ENCODE measurements around the gene GPX3.

Gene GPX3

DNA sequence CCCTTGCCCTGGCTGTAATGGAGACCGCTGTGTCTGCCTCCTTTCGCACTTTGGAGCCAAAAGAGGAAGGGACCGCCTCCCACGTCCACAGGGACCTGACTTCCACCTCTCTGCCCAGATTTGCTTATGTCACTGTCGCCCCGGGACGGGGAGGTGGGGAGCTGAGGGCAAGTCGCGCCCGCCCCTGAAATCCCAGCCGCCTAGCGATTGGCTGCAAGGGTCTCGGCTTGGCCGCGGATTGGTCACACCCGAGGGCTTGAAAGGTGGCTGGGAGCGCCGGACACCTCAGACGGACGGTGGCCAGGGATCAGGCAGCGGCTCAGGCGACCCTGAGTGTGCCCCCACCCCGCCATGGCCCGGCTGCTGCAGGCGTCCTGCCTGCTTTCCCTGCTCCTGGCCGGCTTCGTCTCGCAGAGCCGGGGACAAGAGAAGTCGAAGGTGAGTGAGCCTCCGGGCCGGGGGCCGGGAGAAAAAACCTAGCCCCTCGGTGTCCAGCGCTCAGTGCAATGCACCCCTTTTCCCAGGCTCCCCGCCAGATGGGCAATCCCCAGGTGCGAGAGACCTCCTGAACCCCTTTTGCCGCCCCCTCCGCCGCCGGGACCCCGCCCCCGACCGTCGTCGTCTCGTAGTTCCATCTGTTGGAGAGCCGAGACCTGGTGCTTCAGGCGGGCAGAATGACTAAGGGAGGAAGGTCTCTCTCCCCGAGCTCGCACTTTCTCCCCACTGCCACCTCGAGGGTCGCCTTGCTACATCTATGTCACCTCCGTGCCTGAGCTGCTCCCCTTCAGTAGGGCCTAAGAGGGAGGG is at the start of gene GPX3:
Gene GPX3, plus strand, starts transcription at position 288 of the 807 bp plus-strand sequence. Its CDS starts 64 bp downstream, at position 352.
- no peak for DNase-seq (ENCODE audit: low read depth)

- DNase-seq (ENCODE audit: low read depth), result no peak
These were observed 41.8 kb upstream of the GPX3 start for GRCh38 chr5:150978590-150978989.

- no peak for DNase-seq (ENCODE audit: low read depth)
These were observed 32.6 kb upstream of the GPX3 start for GRCh38 chr5:150987746-150988145.

GRCh38 chr5:150989695-150990094 is 30.7 kb upstream of the GPX3 start:
- no peak for DNase-seq (ENCODE audit: low read depth)

- DNase-seq (ENCODE audit: low read depth), result no peak
These were observed 27.7 kb upstream of the GPX3 start for GRCh38 chr5:150992705-150993104.

DNA sequence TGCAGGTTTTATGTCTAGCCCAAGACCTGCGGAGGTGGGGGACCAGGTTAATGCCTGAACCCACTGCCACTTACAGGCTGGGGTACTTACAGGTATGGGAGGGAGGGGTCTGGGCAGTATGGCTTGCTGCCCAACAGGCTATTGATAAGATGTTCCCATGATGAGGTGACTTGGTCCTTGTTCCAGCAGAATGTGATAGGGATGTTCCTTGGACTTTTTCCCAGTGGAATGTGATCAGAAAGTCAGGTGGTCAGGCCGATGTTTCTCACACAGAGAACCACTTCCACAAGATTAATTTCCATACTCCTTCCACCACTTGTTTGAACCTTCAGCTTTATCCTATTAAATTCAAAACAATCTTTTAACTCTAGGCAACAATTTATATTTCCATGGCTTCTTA is 27.0 kb upstream of the GPX3 start:
- DNase-seq (ENCODE audit: low read depth), result no peak

GRCh38 chr5:150993826-150994412 is 26.5 kb upstream of the GPX3 start:
- no peak for DNase-seq (ENCODE audit: low read depth)

DNA sequence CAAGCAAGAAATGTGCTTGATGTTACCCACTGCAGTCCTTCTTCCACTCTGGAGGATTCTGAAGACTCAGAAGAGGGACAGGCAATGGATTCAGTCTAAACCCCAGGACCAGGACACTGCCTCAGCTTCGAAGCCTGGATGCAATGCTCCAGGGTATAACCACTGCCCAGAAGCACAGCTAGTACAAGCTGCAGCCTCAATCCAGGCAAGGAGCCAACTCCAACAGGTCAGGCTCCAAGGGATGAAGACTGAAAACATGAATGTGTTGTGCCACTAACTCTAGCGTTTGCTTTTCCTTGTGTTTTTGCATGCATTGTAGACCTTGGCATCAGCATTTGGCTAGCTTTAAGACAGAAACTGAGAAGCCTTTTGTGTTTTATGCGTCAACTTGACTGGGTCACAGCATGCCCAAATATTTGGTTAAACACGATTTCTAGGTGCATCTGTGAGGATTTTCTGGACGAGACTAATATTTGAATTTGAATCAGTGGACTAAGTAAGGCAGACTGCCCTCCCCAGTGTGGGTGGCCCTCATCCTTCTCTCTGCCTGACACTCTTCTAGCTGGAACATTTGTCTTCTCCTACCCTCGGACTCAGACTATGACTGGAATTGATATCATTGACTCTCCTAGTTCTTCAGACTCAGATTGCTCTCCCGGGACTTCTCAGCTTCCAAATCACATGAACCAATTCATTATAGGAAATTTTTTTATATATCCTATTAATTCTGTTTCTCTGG is 20.5 kb upstream of the GPX3 start:
- DNase-seq (ENCODE audit: low read depth), result no peak

DNA sequence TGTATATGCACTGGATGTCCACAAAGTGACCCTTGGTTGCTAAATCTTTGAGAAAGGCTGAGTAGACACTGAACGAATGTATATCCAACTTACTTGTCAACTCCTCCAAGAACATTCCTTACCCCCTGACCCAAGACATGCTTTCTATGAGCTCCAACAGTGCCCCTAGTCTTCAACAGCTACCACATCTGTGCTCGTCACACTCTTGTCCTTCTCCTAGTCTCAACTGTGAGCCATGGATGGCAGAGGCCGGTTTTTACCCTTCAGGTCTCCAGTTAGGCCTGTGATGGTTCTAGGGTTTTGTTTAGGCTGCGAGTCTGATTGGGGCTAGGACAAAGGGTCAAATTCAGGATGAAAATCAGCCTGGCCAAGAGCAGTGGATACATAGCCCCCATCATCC is 19.0 kb upstream of the GPX3 start:
- DNase-seq (ENCODE audit: low read depth), result no peak

DNA sequence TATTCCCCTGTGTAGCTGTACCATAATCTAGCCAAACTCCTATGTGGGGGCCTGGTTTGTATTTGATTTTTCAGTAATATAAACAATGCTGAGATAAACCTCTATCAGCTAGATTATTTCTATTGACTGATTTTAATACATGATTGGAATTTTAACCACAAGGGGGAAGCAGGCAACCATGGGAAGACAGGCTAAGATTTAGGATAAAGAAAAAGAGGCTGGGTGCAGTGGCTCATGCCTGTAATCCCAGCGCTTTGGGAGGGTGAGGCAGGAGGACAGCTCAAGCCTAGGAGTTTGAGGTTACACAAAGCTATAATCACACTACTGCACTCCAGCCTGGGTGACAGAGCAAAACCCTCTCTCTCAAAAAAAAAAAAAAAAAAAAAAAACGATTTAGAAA is 18.1 kb upstream of the GPX3 start:
- DNase-seq (ENCODE audit: low read depth), result no peak

DNA sequence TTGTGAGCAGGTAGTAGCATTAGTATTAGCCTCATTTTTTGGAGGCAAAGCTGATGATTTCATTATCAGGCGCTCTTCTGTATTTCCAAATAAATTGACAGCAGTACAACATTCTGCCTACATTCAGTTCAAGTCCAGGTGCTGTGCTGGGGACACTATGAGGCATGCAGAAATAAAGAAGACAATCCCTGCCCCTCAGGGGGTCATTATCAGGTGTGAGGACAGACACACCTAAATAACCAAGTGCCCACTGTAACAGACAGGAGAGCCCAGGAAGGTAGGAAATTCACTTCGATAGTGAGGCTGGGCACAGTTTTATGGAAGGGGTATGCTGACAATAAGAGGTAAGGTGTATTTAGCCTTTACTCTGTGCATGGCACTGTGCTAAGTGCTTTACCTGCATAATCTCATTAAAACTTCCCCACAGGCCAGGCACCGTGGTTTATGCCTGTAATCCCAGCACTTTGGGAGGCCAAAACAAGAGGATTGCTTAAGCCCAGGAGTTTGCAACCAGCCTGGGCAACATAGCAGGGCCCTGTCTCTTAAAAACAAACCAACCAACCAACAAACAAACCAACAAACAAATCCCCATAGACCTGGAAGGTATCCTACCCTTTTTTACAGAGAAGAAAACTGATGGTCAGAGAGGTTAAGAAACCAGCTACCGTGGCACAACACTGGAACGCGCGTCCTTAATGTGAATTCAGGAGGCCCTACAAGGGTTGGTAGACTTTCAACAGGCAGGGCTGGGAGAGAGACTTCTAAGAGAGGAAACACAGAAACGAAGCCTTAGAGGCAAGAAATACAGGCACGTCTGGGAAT is 17.5 kb upstream of the GPX3 start:
- DNase-seq (ENCODE audit: low read depth), result no peak

- no peak for DNase-seq (ENCODE audit: low read depth)
These were observed 16.9 kb upstream of the GPX3 start for GRCh38 chr5:151003503-151003860.

DNA sequence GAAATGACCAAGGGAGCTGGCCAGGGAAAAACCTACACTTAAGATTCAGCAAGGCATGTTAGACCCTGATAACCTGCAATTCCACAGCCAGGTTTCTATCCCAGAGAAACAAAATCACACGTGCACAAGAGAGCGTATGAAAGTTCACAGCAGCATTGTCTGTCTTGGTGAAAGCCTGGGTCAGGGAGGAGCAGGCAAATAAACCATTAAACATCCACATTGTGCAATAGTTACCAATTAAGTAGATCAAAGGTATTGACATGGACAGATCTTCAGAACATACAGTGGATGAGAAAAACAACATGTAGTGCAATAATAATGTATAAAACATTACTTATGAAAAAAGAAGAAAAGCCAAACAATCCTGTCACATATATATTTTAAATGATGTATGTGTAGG is 15.9 kb upstream of the GPX3 start:
- DNase-seq (ENCODE audit: low read depth), result no peak

DNA sequence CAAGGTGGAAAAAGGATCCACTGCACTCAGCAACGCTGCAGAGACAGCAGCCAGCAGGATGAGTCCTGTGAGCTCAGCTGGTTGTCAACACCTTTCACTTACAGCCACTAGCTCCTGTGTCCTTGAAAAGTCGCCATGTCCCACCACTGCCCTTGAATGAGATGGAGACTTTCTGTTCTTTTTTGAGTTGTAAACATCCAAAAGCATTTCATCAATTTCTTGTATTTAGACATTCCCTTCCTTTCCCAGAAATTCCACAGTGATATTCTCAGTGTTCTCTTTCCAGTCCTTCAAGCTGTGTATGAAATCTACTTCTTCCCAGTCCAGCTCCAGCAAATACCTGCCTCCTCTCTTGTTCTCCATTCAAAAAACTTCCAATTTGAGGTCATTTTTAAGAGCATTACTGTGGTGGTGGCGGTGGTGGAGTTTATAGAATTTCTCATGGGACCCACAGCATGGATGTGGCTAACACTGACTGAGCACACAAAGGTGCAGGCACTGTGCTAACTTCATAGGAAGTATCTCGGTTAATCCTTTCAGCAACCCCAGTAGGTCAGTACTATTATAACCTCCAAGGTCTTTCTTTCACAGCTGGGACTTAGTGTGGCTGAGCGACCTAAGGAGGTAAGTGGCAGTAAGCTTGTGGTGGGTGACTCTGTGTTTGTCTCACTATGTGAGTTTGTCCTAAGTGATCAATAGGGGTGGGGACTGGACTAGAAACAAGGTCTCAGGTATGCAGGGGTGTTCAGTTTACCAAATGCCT is 15.0 kb upstream of the GPX3 start:
- no peak for DNase-seq (ENCODE audit: low read depth)

DNA sequence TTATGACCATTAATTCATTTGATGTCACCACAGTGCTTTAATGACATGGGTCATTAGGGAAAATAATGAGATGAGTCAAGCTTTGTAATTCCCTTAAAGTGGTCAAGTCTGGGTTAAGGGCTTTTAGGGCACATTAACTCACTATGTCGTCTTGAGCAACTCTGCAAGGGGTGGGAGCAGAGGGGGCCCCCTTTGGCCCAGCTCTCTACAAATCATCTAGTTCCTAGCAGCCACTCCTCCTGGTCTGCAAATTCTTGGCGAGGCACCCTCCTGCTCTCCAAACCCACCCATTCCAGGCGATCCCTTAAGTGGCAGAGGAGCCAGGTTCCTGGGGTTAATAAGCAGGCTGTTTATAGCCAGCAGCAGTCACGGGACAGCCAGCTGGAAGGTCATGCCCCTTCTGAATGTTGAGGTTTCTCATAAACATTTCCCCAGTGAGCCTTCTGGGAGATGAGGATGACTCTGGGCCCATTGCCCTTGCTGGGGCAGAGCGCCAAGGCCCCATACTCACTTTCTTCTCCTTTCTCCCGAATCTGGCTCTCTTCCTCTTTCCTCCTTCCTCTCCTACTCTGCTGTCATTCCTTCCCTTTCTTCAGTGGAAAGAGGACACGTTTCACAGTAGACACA is 14.3 kb upstream of the GPX3 start:
- DNase-seq (ENCODE audit: low read depth), result no peak

DNA sequence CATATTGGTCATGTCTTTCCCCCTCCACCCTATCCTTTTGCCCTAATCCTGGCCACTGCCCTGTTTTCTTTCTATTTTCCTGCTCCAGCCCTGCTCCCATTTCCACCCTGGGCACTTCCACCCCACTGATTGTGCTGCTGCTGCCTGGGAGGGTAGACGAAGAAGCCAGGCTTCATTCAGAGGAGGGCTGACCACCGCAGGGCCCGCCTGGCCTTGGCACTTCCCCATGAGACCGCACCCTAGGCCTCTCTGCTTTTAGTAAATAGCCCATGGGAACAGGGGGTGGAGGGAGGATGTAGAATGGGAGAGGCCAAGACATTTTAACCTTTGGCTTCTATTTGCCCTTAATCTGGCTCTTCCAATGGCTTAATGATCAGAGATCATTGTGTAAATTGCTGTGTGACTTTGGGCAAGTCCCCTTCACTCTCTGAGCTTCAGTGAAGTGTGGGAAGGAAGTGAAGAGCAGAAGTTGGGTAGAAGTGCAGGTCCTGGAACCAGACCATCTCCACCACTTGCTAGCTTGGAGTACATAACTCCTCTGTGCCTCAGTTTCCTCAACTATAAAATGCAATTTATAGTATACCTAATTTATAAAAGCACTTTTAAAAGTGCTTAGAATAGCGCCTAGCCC is 13.6 kb upstream of the GPX3 start:
- DNase-seq (ENCODE audit: low read depth), result no peak

- DNase-seq (ENCODE audit: low read depth), result no peak
These were observed 12.8 kb upstream of the GPX3 start for GRCh38 chr5:151007430-151008209.

DNA sequence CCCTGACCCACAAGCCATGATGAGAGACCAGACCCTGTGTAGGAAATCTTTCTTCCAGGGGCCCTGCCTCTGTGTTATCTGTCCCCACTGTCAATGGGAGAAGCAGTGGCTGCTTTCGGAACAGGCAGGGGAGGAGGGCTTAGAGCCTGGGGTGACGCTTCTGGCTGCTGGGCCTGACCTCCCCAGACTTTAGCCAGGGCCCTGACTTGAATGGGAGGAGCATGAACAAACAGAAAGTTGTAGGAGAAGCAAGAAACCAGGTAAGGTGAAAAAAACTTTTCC is 12.2 kb upstream of the GPX3 start:
- no peak for DNase-seq (ENCODE audit: low read depth)

DNA sequence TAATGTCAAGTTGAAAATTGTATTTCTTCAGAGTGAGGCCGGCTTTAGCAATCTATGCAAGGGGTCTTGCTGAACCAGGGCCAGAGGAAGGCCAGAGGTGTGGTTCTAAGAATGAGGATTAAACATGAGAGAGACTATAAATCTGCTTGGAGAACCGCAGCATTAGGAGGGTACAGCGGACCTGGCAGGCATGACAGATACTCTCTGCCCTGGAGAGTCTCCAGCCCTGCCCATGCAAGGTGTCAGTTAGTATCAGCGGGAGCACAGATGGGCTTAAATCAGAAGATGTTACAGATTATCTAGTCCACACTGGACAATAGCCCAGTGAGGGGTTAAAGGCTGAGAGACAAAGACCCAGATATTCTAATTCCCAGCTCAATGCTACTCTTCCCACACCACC is 11.5 kb upstream of the GPX3 start:
- DNase-seq (ENCODE audit: low read depth), result no peak

DNA sequence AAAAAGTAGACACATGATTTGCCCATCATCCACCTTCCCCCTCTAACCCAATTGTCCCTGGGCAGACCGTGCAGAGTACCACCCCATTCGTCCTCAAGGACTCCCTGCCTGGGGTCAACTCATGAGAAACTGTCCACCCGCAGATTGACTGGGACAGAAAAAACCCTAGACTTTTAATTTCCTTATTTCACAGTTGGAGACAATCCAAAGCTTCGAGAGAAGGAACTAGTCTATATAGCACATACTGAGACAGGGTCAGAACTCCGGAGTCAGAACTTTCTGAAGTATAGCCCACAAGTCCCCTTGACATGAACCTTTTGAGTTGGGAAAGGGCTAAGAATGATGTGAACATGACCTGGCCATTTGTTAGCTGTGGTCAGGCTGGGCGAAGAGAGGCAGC is 7.5 kb upstream of the GPX3 start:
- DNase-seq (ENCODE audit: low read depth), result no peak

All from CMK (cell line).